Esophagus squamous epithelium (tissue), 4 donors: ENCODE results near the gene ISOC2.
"Not testable (repeated sequence)": the region's sequence is repeated elsewhere in the genome, so short reads cannot be mapped to it uniquely, and the experiment has no call there.

ENCODE experiments used
- CTCF ChIP-seq, 6 experiments: fragments of 450-650 bp in 4 of 6; fragments of 200-600 bp in 2 of 6; sonication (generic) in 2 of 6; IDR thresholded peaks; one replicate each; pipeline ENCODE4 v1.5.1; 2016 to 2019; ENCODE audit warnings: antibody characterized with exemption in 6 of 6, mild to moderate bottlenecking in 4 of 6, moderate library complexity in 4 of 6
- POLR2A ChIP-seq, 4 donors: fragments of 450-650 bp; IDR thresholded peaks; one replicate each; pipeline ENCODE4 v1.6.1; 2017; ENCODE audit warnings: antibody characterized with exemption in 4 of 4, mild to moderate bottlenecking in 4 of 4, moderate library complexity in 3 of 4

DNA sequence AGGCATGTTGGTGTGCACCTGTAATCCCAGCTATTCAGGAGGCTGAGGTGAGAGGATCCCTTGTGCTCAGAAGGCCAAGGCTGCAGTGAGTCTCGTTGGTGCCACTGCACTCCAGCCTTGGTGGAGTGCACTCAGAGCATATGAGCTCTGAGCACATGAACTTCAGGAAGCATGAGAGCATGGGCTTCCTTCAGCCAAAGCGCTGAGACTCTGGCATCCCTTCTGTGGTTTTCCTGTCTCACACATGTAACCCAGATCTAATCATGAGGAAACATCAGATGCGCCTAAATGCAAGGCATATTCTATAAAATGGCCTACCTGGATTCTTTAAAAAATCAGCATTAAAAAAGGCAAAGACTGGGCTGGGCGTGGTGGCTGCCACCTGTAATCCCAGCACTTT is 40.2 kb downstream of the ISOC2 start:
- TF ChIP-seq CTCF, POLR2A (IDR thresholded peaks at IDR 0.05): not testable (repeated sequence)
